WTC11 (cell line): Measurements from ENCODE around the gene SYT9. TPM values are rescaled to one million over a fixed set of nuclear protein-coding genes. Genes with fewer than 3 reads are reported as not detected.

Source experiments
- ATAC-seq: fragments of 200-7000 bp; cut with Tn5 transposase; 2 replicates; pipeline ENCODE4 v1.10.0; 2021; ENCODE audit warnings: mild to moderate bottlenecking, moderate library complexity
- CTCF ChIA-PET: fragments of 300-600 bp; sonication (Branson Sonifier 250); formaldehyde crosslinking; loops from one replicate; lab custom pipeline; 2021; ENCODE audit warnings: antibody characterized with exemption; lab: Charles Lee
- POLR2A ChIA-PET: fragments of 350-600 bp; sonication (Branson Sonifier 250); formaldehyde crosslinking; loops from one replicate; lab custom pipeline; 2021; ENCODE audit warnings: antibody characterized with exemption; lab: Charles Lee
- DNase-seq: peaks from one replicate; pipeline ENCODE4 v3.0.0; 2021; ENCODE audit warnings: low spot score
- H3K27ac Mint-ChIP-seq: 2 replicates; pipeline ENCODE4 v1.8.0; 2021; ENCODE audit warnings: mixed read lengths
- H3K27me3 Mint-ChIP-seq: 2 replicates; pipeline ENCODE4 v1.8.0; 2021; ENCODE audit warnings: low read depth, mild to moderate bottlenecking, moderate library complexity, mixed read lengths
- H3K36me3 Mint-ChIP-seq: 2 replicates; pipeline ENCODE4 v1.8.0; 2021; ENCODE audit warnings: mixed read lengths
- H3K4me1 Mint-ChIP-seq: 2 replicates; pipeline ENCODE4 v1.8.0; 2022; ENCODE audit warnings: mixed read lengths
- H3K4me3 Mint-ChIP-seq: 2 replicates; pipeline ENCODE4 v1.8.0; 2021; ENCODE audit warnings: mild to moderate bottlenecking, moderate library complexity, mixed read lengths
- H3K9me3 Mint-ChIP-seq: 2 replicates; pipeline ENCODE4 v1.8.0; 2021; ENCODE audit warnings: mixed read lengths
- CBFB ChIP-seq: sonication (generic); formaldehyde crosslinking; IDR thresholded peaks from 2 replicates; pipeline ENCODE4 v1.8.1; 2022; ENCODE audit warnings: mild to moderate bottlenecking, low read depth, missing genetic modification reagents
- CDX4 ChIP-seq: fragments of 250-450 bp; sonication (Bioruptor Pico); IDR thresholded peaks from 2 replicates; pipeline ENCODE4 v1.9.0; 2021; ENCODE audit warnings: moderate library complexity, mild to moderate bottlenecking, inconsistent platforms, borderline replicate concordance
- CTCF ChIP-seq: fragments of 200-600 bp; IDR thresholded peaks from 2 replicates; pipeline ENCODE4 v1.8.0; 2022; ENCODE audit warnings: antibody characterized with exemption
- FOXJ3 ChIP-seq: sonication (generic); formaldehyde crosslinking; IDR thresholded peaks from 2 replicates; pipeline ENCODE4 v1.9.0; 2021; ENCODE audit warnings: missing genetic modification reagents, mild to moderate bottlenecking, borderline replicate concordance
- MAX ChIP-seq: sonication (generic); formaldehyde crosslinking; IDR thresholded peaks from 2 replicates; pipeline ENCODE4 v1.8.0; 2022; ENCODE audit warnings: mild to moderate bottlenecking, missing genetic modification reagents
- MXD4 ChIP-seq: fragments of 250-450 bp; sonication (Bioruptor Pico); IDR thresholded peaks from 2 replicates; pipeline ENCODE4 v1.8.0; 2021; ENCODE audit warnings: mild to moderate bottlenecking, moderate library complexity, borderline replicate concordance
- NFE2L1 ChIP-seq: sonication (generic); formaldehyde crosslinking; IDR thresholded peaks from 2 replicates; pipeline ENCODE4 v1.8.1; 2023; ENCODE audit warnings: missing genetic modification reagents
- NR2C2 ChIP-seq: sonication (generic); formaldehyde crosslinking; IDR thresholded peaks from 2 replicates; pipeline ENCODE4 v1.8.0; 2022; ENCODE audit warnings: mild to moderate bottlenecking, missing genetic modification reagents
- RELA ChIP-seq: sonication (generic); formaldehyde crosslinking; IDR thresholded peaks from 2 replicates; pipeline ENCODE4 v1.8.1; 2022; ENCODE audit warnings: missing genetic modification reagents, mild to moderate bottlenecking, borderline replicate concordance
- SP1 ChIP-seq: sonication (generic); formaldehyde crosslinking; conservative IDR thresholded peaks from 2 replicates; pipeline ENCODE4 v1.8.1; 2022; ENCODE audit warnings: missing genetic modification reagents
- ZBTB21 ChIP-seq: sonication (generic); formaldehyde crosslinking; IDR thresholded peaks from 2 replicates; pipeline ENCODE4 v1.8.1; 2023; ENCODE audit warnings: mild to moderate bottlenecking, missing genetic modification reagents, borderline replicate concordance
- ZNF219 ChIP-seq: sonication (generic); formaldehyde crosslinking; IDR thresholded peaks from 2 replicates; pipeline ENCODE4 v1.8.0; 2023; ENCODE audit warnings: missing genetic modification reagents, mild to moderate bottlenecking, borderline replicate concordance
- ZNF416 ChIP-seq: fragments of 250-450 bp; sonication (Bioruptor Pico); IDR thresholded peaks from 2 replicates; pipeline ENCODE4 v1.9.0; 2021; ENCODE audit warnings: mild to moderate bottlenecking, inconsistent platforms
- ZNF532 ChIP-seq: fragments of 250-450 bp; sonication (Bioruptor Pico); IDR thresholded peaks from 2 replicates; pipeline ENCODE4 v1.9.0; 2021; ENCODE audit warnings: mild to moderate bottlenecking, borderline replicate concordance
- ZSCAN18 ChIP-seq: fragments of 250-450 bp; sonication (Bioruptor Pico); IDR thresholded peaks from 2 replicates; pipeline ENCODE4 v2.1.2; 2022; ENCODE audit warnings: mild to moderate bottlenecking, moderate library complexity
- total RNA-seq: library from RNA; stranded (reverse); gene quantifications from 3 replicates; pipeline ENCODE4 v1.2.3, GENCODE V29; 2021
- TF ChIP-seq, protein P1 (sequence below): sonication (generic); formaldehyde crosslinking; conservative IDR thresholded peaks from 2 replicates; pipeline ENCODE4 v1.8.1; 2023; ENCODE audit warnings: mild to moderate bottlenecking, low read depth, missing genetic modification reagents, moderate library complexity
- TF ChIP-seq, protein P2 (sequence below): fragments of 250-450 bp; sonication (Bioruptor Pico); IDR thresholded peaks from 2 replicates; pipeline ENCODE4 v1.9.0; 2021; ENCODE audit warnings: mild to moderate bottlenecking
- TF ChIP-seq, protein P3 (sequence below): sonication (generic); formaldehyde crosslinking; IDR thresholded peaks from 2 replicates; pipeline ENCODE4 v1.8.0; 2023; ENCODE audit warnings: missing genetic modification reagents, mild to moderate bottlenecking, borderline replicate concordance

The SYT9 gene
- total RNA-seq, 1 experiment from 2014 or later = 1.3 TPM

DNA sequence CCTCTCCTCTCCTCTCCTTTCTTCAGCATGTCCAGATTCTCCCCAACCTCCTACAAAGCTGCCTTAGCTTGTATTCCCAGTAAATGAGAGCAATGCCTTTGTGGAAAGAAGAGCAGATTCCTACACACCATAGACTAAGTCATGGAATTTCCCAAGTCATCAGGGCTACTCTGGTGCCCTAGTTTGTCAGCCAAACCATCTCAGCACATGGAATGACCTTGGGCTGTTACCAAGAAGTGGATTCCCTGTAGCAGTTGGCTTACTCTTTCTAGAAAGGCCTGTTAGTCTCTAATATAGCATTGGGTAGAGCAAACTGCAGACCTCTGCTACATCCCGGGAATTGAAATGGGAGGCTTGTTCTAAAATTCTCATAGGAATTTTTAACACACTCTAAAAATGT, 124.7 kb downstream of the SYT9 start:
- 0 out of 2 replicates have a peak, but pooled peaks cover 2% of the 10 kb centered on the region for H3K36me3 Mint-ChIP-seq
- H3K27me3 Mint-ChIP-seq = no peaks in the 10 kb centered on the region
- ATAC-seq (no peak), DNase-seq (no peak)
- peaks cover 29% of the 10 kb centered on the region for H3K9me3 Mint-ChIP-seq
- no peaks in the 10 kb centered on the region for H3K4me1 Mint-ChIP-seq
- POLR2A ChIA-PET = no interaction called here
- CTCF ChIA-PET = no interaction called here
- H3K4me3 Mint-ChIP-seq = no peak overlapping the region
- H3K27ac Mint-ChIP-seq = no peak overlapping the region
- no peak for TF ChIP-seq CDX4
- TF ChIP-seq MAX (CRISPR knock-in tag) = no peak
- TF ChIP-seq, protein P1, sequence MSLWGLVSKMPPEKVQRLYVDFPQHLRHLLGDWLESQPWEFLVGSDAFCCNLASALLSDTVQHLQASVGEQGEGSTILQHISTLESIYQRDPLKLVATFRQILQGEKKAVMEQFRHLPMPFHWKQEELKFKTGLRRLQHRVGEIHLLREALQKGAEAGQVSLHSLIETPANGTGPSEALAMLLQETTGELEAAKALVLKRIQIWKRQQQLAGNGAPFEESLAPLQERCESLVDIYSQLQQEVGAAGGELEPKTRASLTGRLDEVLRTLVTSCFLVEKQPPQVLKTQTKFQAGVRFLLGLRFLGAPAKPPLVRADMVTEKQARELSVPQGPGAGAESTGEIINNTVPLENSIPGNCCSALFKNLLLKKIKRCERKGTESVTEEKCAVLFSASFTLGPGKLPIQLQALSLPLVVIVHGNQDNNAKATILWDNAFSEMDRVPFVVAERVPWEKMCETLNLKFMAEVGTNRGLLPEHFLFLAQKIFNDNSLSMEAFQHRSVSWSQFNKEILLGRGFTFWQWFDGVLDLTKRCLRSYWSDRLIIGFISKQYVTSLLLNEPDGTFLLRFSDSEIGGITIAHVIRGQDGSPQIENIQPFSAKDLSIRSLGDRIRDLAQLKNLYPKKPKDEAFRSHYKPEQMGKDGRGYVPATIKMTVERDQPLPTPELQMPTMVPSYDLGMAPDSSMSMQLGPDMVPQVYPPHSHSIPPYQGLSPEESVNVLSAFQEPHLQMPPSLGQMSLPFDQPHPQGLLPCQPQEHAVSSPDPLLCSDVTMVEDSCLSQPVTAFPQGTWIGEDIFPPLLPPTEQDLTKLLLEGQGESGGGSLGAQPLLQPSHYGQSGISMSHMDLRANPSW (CRISPR knock-in tag) = no peak
- no peak for TF ChIP-seq NR2C2
- TF ChIP-seq, protein P2, sequence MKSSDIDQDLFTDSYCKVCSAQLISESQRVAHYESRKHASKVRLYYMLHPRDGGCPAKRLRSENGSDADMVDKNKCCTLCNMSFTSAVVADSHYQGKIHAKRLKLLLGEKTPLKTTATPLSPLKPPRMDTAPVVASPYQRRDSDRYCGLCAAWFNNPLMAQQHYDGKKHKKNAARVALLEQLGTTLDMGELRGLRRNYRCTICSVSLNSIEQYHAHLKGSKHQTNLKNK = no peak
- TF ChIP-seq CTCF = no peak
- TF ChIP-seq FOXJ3 = no peak
- no peak for TF ChIP-seq CBFB
- TF ChIP-seq ZNF532 (CRISPR knock-in tag) = no peak
- TF ChIP-seq NFE2L1 (CRISPR knock-in tag) = no peak
- TF ChIP-seq MXD4 (CRISPR knock-in tag) = no peak
- TF ChIP-seq ZSCAN18 = no peak

GRCh38 chr11:7381937-7382336, 130.2 kb downstream of the SYT9 start:
- Mint-ChIP-seq H3K9me3 (0 out of 2 replicates have a peak, but pooled peaks cover 4% of the 10 kb centered on the region), H3K27ac (no peak overlapping the region), H3K4me1 (no peaks in the 10 kb centered on the region), H3K4me3 (no peak overlapping the region), H3K36me3 (no peaks in the 10 kb centered on the region), H3K27me3 (no peaks in the 10 kb centered on the region)
- ChIA-PET POLR2A (no interaction called here), CTCF (interaction anchor here (1.0 to 1.4 kb wide), 2 partner anchors 12 to 29 kb away, joined by 3 to 6 read pairs; no protein-coding TSS in a partner anchor)
- TF ChIP-seq, protein P3, sequence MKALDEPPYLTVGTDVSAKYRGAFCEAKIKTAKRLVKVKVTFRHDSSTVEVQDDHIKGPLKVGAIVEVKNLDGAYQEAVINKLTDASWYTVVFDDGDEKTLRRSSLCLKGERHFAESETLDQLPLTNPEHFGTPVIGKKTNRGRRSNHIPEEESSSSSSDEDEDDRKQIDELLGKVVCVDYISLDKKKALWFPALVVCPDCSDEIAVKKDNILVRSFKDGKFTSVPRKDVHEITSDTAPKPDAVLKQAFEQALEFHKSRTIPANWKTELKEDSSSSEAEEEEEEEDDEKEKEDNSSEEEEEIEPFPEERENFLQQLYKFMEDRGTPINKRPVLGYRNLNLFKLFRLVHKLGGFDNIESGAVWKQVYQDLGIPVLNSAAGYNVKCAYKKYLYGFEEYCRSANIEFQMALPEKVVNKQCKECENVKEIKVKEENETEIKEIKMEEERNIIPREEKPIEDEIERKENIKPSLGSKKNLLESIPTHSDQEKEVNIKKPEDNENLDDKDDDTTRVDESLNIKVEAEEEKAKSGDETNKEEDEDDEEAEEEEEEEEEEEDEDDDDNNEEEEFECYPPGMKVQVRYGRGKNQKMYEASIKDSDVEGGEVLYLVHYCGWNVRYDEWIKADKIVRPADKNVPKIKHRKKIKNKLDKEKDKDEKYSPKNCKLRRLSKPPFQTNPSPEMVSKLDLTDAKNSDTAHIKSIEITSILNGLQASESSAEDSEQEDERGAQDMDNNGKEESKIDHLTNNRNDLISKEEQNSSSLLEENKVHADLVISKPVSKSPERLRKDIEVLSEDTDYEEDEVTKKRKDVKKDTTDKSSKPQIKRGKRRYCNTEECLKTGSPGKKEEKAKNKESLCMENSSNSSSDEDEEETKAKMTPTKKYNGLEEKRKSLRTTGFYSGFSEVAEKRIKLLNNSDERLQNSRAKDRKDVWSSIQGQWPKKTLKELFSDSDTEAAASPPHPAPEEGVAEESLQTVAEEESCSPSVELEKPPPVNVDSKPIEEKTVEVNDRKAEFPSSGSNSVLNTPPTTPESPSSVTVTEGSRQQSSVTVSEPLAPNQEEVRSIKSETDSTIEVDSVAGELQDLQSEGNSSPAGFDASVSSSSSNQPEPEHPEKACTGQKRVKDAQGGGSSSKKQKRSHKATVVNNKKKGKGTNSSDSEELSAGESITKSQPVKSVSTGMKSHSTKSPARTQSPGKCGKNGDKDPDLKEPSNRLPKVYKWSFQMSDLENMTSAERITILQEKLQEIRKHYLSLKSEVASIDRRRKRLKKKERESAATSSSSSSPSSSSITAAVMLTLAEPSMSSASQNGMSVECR (CRISPR knock-in tag) = no peak
- TF ChIP-seq RELA (CRISPR knock-in tag) (no peak), ZNF219 (CRISPR knock-in tag) (no peak), NFE2L1 (CRISPR knock-in tag) (no peak), SP1 (no peak), ZNF416 (CRISPR knock-in tag) (no peak), MAX (CRISPR knock-in tag) (no peak), ZBTB21 (no peak)
- DNase-seq (no peak), ATAC-seq (no peak)
